LoVo (cell line): ENCODE measurements around the gene NRSN1.
"Not testable (repeated sequence)": the region's sequence is repeated elsewhere in the genome, so short reads cannot be mapped to it uniquely, and the experiment has no call there.

Experiments
- DNase-seq: peaks from one replicate; pipeline ENCODE4 v3.0.0-alpha.2; 2016; ENCODE audit warnings: low spot score

Gene NRSN1

DNA sequence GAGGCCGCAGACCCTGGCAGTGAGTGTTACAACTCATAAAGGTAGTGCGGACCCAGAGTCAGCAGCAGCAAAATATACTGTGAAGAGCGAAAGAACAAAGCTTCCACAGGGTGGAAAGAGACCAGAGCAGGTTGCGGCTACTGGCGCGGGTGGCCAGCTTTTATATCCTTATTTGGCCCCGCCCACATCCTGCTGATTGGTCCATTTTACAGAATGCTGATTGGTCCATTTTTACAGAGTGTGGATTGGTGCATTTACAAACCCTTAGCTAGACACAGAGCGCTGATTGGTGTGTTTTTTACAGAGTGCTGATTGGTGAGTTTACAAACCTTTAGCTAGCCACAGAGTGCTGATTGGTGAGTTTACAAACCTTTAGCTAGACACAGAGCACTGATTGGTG is 16.7 kb downstream of the NRSN1 start:
- DNase-seq = not testable (repeated sequence)

- no peak for DNase-seq
Measured at GRCh38 chr6:24145690-24146131, 19.7 kb downstream of the NRSN1 start.

DNA sequence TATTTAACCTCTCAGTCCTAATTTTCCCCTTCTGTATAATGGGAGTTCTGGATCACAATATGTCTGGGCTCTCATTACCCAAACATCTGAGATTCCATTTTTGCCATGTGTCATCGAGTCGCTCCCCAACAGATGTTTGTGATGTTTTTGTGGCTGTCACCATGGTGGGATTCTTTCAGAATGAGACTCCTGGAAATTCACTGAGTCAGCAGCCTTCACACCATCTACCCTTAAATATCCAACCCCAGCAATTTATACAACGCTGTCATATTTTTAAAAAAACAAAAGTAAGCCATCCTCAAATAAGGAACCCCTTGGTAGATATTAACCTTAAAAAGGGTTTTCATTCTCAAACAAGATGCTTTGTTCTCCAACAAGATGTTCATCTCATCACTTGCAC is 20.9 kb downstream of the NRSN1 start:
- DNase-seq = no peak

DNA sequence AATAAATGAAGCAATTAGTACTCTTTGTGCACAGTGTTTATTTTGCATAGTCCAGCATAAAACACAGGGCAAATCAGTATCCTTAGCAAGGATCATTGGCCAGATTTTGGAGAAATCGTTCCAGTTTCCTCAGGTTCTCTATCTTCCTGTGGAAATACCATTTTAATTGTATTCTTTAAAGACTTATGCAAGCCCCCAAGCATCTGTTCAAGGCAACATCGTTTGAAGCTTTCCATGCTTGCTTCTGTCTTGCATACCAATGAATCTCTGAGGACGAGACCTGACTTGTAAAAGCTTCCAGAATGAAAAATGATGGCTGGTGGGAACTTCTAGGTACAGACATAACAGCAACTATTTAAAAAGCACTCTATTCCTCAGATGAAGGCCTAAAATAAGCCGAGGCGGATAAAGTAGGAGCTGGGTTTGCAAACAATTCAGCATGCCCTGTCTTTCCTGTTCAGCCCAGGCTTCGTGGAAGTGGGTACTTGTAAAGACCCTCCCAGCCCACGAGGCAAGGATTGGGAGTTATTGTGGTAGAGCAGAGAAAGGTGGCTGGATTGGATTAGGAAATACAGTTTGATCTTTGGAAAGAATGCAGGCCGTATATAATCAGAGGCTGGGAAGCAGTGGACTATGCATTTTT is 21.6 kb downstream of the NRSN1 start:
- DNase-seq = no peak

DNA sequence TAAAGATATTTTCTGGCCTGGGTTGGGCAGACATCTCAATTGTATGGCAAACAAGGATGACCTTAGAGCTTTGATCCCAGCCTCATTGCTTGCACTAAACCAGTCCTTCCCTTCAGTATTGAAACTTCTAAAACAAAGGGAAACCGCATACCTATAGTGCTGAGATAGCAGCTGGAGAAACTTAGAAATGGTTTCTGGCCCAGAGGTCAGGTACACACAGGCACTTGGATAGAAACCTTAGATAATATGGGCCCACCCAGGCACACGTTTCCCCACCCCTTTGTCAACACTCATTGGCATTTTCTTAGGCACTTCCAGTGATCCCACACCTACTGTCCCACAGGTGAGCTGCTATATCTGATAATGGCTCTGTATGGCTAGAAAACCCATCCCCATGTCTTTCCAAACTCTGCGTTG is 22.1 kb downstream of the NRSN1 start:
- DNase-seq = no peak

DNA sequence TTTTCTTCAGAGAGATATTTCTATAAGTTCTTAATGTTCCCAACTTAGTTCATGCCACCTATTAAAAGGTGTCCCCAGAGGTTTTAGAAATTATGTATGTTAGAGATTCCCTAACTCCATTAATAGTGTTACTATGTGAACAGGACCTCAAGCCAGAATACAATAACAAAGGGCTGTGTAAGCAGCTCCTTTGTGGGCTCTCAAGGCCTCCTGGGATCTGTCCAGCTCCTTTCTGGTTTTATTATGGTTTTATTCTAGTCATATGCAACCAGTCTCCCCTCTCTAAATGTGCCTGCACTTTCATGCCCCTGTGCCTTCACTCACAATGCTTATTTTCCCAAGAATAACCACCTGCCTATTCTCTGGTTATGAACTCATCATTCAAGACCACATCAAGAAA is 22.7 kb downstream of the NRSN1 start:
- DNase-seq = no peak

GRCh38 chr6:24149296-24149695 is 23.3 kb downstream of the NRSN1 start:
- DNase-seq = no peak

- no peak for DNase-seq
Measured at GRCh38 chr6:24149836-24150235, 23.8 kb downstream of the NRSN1 start.

DNA sequence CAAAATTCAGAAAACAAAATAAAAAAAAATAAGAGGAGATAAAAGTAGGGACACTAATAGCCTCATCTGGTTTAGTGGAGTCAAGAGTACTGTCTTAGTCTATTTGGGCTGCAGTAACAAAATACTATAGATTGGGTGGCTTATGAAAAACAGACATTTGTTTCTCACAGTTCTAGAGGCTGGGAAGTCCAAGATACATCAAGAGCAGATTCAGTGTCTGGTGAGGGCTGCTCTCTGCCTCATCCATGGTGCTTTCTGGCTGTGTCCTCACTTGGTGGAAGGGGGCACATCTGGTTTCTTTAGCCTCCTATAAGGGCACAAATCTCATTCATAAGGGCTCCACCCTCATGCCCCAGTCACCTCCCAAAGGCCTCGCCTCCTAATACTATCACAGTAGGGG is 26.0 kb downstream of the NRSN1 start:
- no peak for DNase-seq

- DNase-seq = no peak
Measured at GRCh38 chr6:24154121-24154520, 28.1 kb downstream of the NRSN1 start.

GRCh38 chr6:24157886-24158285 is 31.9 kb downstream of the NRSN1 start:
- DNase-seq = no peak

- DNase-seq = no peak
Measured at GRCh38 chr6:24183584-24183983, 57.6 kb downstream of the NRSN1 start.

DNA sequence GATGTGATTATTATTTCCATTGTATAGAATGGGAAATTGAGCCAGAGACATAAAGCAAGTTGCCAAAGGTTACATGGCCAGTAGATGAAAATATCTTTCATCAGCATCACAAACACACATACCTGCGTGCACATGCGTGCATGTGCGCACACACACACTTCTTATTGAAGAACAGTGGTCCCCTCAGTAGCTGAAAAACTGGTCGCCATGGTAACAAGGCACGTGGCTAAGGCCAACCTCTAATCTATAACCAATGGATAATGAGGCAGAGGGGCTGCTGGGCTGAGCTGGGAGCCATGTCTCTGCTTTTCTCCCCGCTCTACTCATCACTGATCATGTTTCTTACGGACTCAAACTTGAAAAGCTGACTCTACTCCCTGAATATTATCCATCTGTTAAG is 60.3 kb downstream of the NRSN1 start:
- DNase-seq = no peak

- DNase-seq = no peak
Measured at GRCh38 chr6:24187965-24188577, 62.1 kb downstream of the NRSN1 start.

GRCh38 chr6:24188578-24189080 is 62.6 kb downstream of the NRSN1 start:
- no peak for DNase-seq

DNA sequence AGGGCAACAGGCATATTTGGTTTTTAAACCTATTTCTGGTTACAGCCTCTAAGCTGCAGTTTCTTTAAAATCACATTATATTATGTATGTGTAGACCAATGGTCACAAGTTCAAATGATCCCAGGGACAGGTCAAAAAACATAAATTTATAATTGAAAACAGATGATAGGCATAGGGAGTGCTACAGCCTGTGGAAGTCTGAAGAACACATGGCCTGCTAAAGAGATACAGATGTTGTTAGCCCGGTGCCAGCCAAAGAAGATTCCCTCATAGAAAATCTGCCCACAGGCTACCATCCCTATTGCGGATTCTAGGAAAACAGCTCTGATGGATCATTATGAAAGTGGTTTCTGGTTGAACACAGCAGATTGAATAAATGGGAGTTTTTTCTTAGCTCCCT is 65.3 kb downstream of the NRSN1 start:
- no peak for DNase-seq

DNA sequence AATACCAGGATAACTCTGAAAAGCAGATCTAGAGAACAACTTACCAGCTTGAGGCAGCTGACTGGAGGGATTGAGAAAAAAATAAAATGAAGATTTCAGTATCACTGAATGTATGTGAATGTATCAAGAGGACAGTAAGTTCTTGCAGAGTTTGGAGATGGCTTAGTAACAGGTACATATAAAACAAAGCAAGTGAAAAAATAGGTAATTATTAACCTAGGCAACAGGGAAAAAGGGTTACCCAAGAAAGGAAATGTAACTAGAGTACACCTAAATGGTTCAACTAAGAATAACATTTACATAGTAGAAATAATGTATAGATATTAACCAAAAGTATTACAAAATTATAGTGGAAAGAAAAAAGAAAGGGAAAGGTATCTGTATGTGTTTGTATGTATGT is 67.3 kb downstream of the NRSN1 start:
- no peak for DNase-seq

GRCh38 chr6:24194978-24195700 is 69.1 kb downstream of the NRSN1 start:
- DNase-seq = no peak

GRCh38 chr6:24195836-24196597 is 70.0 kb downstream of the NRSN1 start:
- DNase-seq = no peak
